HCT116 (cell line): ENCODE measurements around the gene CA10. TPM values are rescaled to one million over a fixed set of nuclear protein-coding genes. Genes with fewer than 3 reads are reported as not detected.

Experiments
- ATAC-seq: fragments of 200-7000 bp; cut with Tn5 transposase; 2 replicates; pipeline ENCODE4 v1.9.1; 2020; ENCODE audit warnings: mild to moderate bottlenecking, moderate library complexity
- BruUV-seq: library from RNA; stranded (reverse); fragments of 400-500 nt; replicated peaks from 2 replicates; lab custom pipeline; 2021; lab: Mats Ljungman, UMichigan
- CTCF ChIA-PET: fragments of 300-600 bp; sonication (Branson Sonifier 250); formaldehyde crosslinking; loops from one replicate; lab custom pipeline; 2021; ENCODE audit warnings: antibody characterized with exemption; lab: Charles Lee
- POLR2A ChIA-PET: fragments of 300-600, 350-600 bp; sonication (Branson Sonifier 250); formaldehyde crosslinking; loops from one replicate; lab custom pipeline; 2021; ENCODE audit warnings: antibody characterized with exemption; lab: Charles Lee
- RAD21 ChIA-PET, 2 experiments: fragments of 300-600 bp; sonication (Branson Sonifier 250); formaldehyde crosslinking; loops; one replicate each; lab custom pipeline; 2023; ENCODE audit warnings: low total read pairs in 2 of 2; ENCODE audit not compliant: uncharacterized antibody in 2 of 2, unreplicated experiment in 2 of 2, low non-redundant PET in 1 of 2; lab: Charles Lee
- DNase-seq: peaks from one replicate; pipeline ENCODE4 v3.0.0-alpha.2; 2010; ENCODE audit warnings: low read depth, low spot score
- H2AFZ ChIP-seq: fragments of 200-600 bp; shearing (Covaris generic), sonication (generic); 2 replicates; pipeline ENCODE4 v1.6.1; 2017; ENCODE audit warnings: low read depth, mixed run types, mixed read lengths, antibody characterized with exemption, low read length; ENCODE audit not compliant: poor library complexity, severe bottlenecking
- H3K27ac ChIP-seq: 2 replicates; pipeline ENCODE4 v1.5.1; 2012; ENCODE audit warnings: low read depth, low read length
- H3K27me3 ChIP-seq: fragments of 200-600 bp; sonication (generic); 2 replicates; pipeline ENCODE4 v1.6.1; 2016; ENCODE audit warnings: mixed run types, low read length, mixed read lengths; ENCODE audit not compliant: insufficient read depth
- H3K36me3 ChIP-seq, 2 experiments: fragments of 200-500 bp in 1 of 2; fragments of 200-600 bp in 1 of 2; sonication (Bioruptor generic) in 1 of 2; sonication (generic) in 1 of 2; 2 replicates each; pipeline versions ENCODE4 v1.5.1 to v1.6.1; 2014 to 2016; ENCODE audit warnings: low read length in 2 of 2, inconsistent platforms in 1 of 2, mixed read lengths in 1 of 2, mixed run types in 1 of 2; ENCODE audit not compliant: insufficient read depth in 2 of 2, control insufficient read depth in 1 of 2
- H3K4me1 ChIP-seq, 2 experiments: fragments of 200-600 bp in 1 of 2; sonication (generic) in 1 of 2; 2 replicates each; pipeline versions ENCODE4 v1.5.1 to v1.6.1; 2012 to 2017; ENCODE audit warnings: low read length in 2 of 2, inconsistent platforms in 1 of 2, mild to moderate bottlenecking in 1 of 2, mixed read lengths in 1 of 2, mixed run types in 1 of 2, moderate library complexity in 1 of 2; ENCODE audit not compliant: insufficient read depth in 2 of 2, control insufficient read depth in 1 of 2
- H3K4me2 ChIP-seq: fragments of 200-600 bp; sonication (generic); 2 replicates; pipeline ENCODE4 v1.6.1; 2017; ENCODE audit warnings: mixed run types, low read length, mixed read lengths
- H3K4me3 ChIP-seq, 2 experiments: fragments of 200-600 bp in 1 of 2; sonication (generic) in 1 of 2; replicated peaks in 1 of 2; 2 replicates each; pipeline ENCODE4 v1.5.1; 2011 to 2016; ENCODE audit warnings: low read length in 2 of 2, control low read depth in 1 of 2, low read depth in 1 of 2, mild to moderate bottlenecking in 1 of 2, mixed read lengths in 1 of 2, mixed run types in 1 of 2
- H3K79me2 ChIP-seq: fragments of 200-600 bp; sonication (generic); 2 replicates; pipeline ENCODE4 v1.6.1; 2017; ENCODE audit warnings: mild to moderate bottlenecking, mixed run types, low read length, moderate library complexity, mixed read lengths; ENCODE audit not compliant: insufficient read depth
- H3K9ac ChIP-seq: fragments of 200-600 bp; sonication (generic); 2 replicates; pipeline ENCODE4 v1.6.1; 2016; ENCODE audit warnings: low read length, mixed read lengths
- H3K9me2 ChIP-seq: fragments of 200-600 bp; sonication (generic), shearing (Covaris generic); 2 replicates; pipeline ENCODE4 v1.6.1; 2017; ENCODE audit warnings: mixed run types, mild to moderate bottlenecking, moderate library complexity; ENCODE audit not compliant: insufficient read depth
- H3K9me3 ChIP-seq, 2 experiments: fragments of 200-500 bp in 1 of 2; fragments of 200-600 bp in 1 of 2; sonication (Bioruptor generic) in 1 of 2; sonication (generic) in 1 of 2; 2 replicates each; pipeline ENCODE4 v1.6.1; 2014 to 2017; ENCODE audit warnings: low read length in 2 of 2, mixed read lengths in 2 of 2, inconsistent platforms in 1 of 2, low read depth in 1 of 2, mild to moderate bottlenecking in 1 of 2, mixed run types in 1 of 2, moderate library complexity in 1 of 2; ENCODE audit not compliant: control insufficient read depth in 1 of 2, insufficient read depth in 1 of 2
- H4K20me1 ChIP-seq: fragments of 200-600 bp; sonication (generic), shearing (Covaris generic); 2 replicates; pipeline ENCODE4 v1.6.1; 2017; ENCODE audit warnings: mixed run types, mild to moderate bottlenecking, moderate library complexity; ENCODE audit not compliant: insufficient read depth
- CEBPB ChIP-seq: IDR thresholded peaks from 2 replicates; pipeline ENCODE4 v1.6.1; 2012; ENCODE audit warnings: low read depth
- JUND ChIP-seq: IDR thresholded peaks from 2 replicates; pipeline ENCODE4 v1.6.1; 2012
- MAX ChIP-seq: IDR thresholded peaks from 2 replicates; pipeline ENCODE4 v1.6.1; 2012
- POLR2A ChIP-seq: IDR thresholded peaks from 2 replicates; pipeline ENCODE4 v1.7.0; 2011; ENCODE audit warnings: borderline replicate concordance; ENCODE audit not compliant: insufficient read depth, insufficient read length; ENCODE audit errors: extremely low read depth
- RAD21 ChIP-seq: IDR thresholded peaks from 2 replicates; pipeline ENCODE4 v1.6.1; 2012; ENCODE audit warnings: low read depth, mild to moderate bottlenecking
- SP1 ChIP-seq: IDR thresholded peaks from 2 replicates; pipeline ENCODE4 v1.6.1; 2012; ENCODE audit warnings: low read depth
- YY1 ChIP-seq: IDR thresholded peaks from 2 replicates; pipeline ENCODE4 v1.6.1; 2011; ENCODE audit warnings: low read length, low read depth, moderate library complexity, mild to moderate bottlenecking; ENCODE audit not compliant: insufficient replicate concordance; ENCODE audit errors: extremely low read depth
- intact Hi-C: fragments of 100-400 bp; cut with micrococcal nuclease; formaldehyde crosslinking; loops from 2 replicates; pipeline ENCODE4 v1.10.0; 2022
- total RNA-seq: library from RNA; stranded (reverse); gene quantifications from one replicate; pipeline ENCODE4 v1.2.1, GENCODE V29; 2021; ENCODE audit not compliant: unreplicated experiment

Gene CA10
- total RNA-seq, 1 experiment from 2014 or later, result not detected

- ChIA-PET CTCF (interaction anchor here (1.3 kb wide), 1 partner anchor 389 kb away, joined by 5 read pairs; no protein-coding TSS in a partner anchor), RAD21 (no interaction called here), POLR2A (no interaction called here)
- DNase-seq (no peak), ATAC-seq (no peak)
- intact Hi-C loops, result no loop called here
- Histone ChIP-seq H3K9ac (no peak overlapping the region), H3K79me2 (no peaks in the 10 kb centered on the region), H3K36me3 (no peaks in the 10 kb centered on the region), H3K4me3 (no peak overlapping the region), H3K9me3 (no peaks in the 10 kb centered on the region), H3K4me1 (no peaks in the 10 kb centered on the region), H3K27ac (no peak overlapping the region), H3K9me2 (no peaks in the 10 kb centered on the region), H2AFZ (no peak overlapping the region), H3K4me2 (no peak overlapping the region), H4K20me1 (no peaks in the 10 kb centered on the region), H3K27me3 (0 out of 2 replicates have a peak, but pooled peaks cover 11% of the 10 kb centered on the region)
- BruUV-seq, result no TSS peak
- TF ChIP-seq SP1, result no peak
- TF ChIP-seq YY1, result no peak
- no peak for TF ChIP-seq MAX
Measured at GRCh38 chr17:51761105-51761504, 397.4 kb downstream of the CA10 start.

GRCh38 chr17:51759260-51759659 is 399.3 kb downstream of the CA10 start:
- Histone ChIP-seq H3K4me1 (no peaks in the 10 kb centered on the region), H3K9me3 (no peaks in the 10 kb centered on the region), H2AFZ (no peak overlapping the region), H3K27me3 (0 out of 2 replicates have a peak, but pooled peaks cover 11% of the 10 kb centered on the region), H3K9ac (no peak overlapping the region), H3K27ac (no peak overlapping the region), H4K20me1 (no peaks in the 10 kb centered on the region), H3K4me3 (no peak overlapping the region), H3K4me2 (no peak overlapping the region), H3K36me3 (no peaks in the 10 kb centered on the region), H3K79me2 (no peaks in the 10 kb centered on the region), H3K9me2 (no peaks in the 10 kb centered on the region)
- DNase-seq, result no peak
- no peak for TF ChIP-seq CEBPB
- no peak for TF ChIP-seq POLR2A
- no peak for TF ChIP-seq RAD21
- no peak for TF ChIP-seq JUND
- no peak for TF ChIP-seq SP1
- ATAC-seq, result no peak
- intact Hi-C loops, result no loop called here
- CTCF ChIA-PET, result no interaction called here
- POLR2A ChIA-PET, result no interaction called here
- RAD21 ChIA-PET, result no interaction called here
- BruUV-seq, result no TSS peak
